NCI-H1105 treated with DMSO at 0.1 percent for 48 hours (cell line): ENCODE results near the gene SNCA.

Experiments used
- DNase-seq: peaks from one replicate; lab custom pipeline; 2025; lab: John Stamatoyannopoulos, UW

The SNCA gene

GRCh38 chr4:89813197-89813596 lies 23.8 kb downstream of the SNCA start:
- DNase-seq, result no peak

DNA sequence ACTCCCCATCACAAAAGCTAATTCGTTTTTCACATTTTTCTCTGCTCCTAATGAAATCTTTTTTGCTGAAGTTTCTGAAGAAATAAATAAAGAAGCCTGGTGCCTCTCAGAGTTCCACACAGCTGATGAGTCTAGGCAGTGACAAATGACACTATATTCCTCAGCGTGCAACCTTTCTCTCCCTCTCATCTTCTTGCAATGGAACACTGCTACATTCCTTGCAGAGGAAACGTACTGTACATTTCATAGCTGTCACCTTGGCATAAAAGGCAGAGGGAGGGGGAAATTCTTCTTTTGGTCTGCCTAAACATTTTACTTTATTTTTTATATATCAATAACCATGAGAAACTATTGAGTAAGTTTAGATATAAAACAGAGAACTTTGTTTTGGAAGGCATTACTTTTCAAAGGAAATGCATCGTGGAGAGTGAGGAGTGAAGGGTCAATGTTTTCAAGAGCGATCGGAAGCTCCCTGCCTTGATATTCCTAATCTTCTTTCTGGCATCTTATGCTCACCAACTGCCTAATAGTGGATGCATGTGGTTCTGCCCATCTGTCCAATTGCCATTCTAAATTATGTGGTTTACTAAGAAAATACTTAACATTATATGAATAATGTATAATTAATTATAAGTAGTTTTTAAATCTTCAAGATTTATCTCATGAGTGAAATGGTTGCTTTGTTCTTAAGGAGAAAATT lies 29.4 kb downstream of the SNCA start:
- DNase-seq, result no peak

DNA sequence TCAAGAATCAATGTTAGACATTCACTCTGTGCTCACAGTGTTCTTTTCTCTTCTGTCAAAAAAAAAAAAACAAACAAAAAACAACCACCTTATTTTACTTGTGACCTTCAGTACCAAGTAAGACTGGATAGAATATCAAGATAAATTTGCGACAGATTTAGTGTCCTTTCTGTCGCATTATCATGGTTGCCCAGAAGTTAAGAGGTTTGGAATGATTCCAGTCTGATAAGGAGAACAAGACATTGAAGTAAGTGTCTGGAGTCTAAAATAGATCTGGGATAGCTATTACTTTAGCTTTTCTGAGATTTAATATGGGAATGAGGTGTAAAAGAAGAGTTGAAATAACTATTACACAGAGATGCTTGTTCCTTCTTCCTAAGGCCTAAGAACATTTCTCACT lies 31.7 kb downstream of the SNCA start:
- DNase-seq, result no peak

DNA sequence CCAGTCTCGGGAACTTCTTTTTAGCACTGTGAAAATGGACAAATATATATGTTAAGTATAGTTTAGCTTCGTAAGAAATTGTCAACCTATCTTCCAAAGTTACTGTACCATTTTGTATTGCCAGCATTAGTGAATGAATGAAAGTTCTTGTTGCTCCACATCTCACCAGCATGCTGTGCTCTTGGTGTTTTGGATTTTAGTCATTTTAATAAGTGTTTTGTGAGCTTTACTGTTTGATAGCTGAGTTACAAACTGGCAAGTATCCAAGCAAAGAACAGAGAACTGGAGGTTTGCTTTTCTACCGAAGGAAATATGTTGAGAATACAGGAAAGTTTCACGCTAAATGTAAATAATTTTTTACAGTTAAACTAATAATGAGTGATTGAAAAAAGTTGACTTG lies 33.0 kb downstream of the SNCA start:
- no peak for DNase-seq

- DNase-seq, result no peak
Measured at GRCh38 chr4:89803036-89803435, 33.9 kb downstream of the SNCA start.

GRCh38 chr4:89800527-89801103 lies 36.3 kb downstream of the SNCA start:
- no peak for DNase-seq

DNA sequence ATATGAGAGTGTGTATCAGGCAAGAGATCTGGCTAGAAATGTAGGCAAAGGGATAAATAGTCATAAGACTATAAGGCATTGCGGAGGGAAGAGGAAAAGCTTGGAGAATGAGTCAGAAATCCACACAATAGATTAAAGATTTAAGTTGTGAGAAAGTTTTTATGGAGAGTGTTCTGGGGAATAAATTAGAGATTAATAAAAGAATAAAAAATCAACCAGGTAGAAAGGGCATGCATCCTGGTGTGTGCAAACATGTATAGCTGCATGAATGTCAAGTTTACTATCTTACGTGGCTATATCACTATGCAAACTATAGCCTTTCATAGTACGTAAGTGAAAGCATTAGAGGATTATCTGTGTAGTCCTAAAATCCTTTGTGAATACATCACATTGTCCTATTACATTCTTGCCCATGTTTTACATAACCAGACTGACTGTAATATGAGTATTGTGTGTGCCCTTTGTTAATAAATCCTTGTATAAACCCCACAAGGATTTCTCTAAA lies 36.9 kb downstream of the SNCA start:
- no peak for DNase-seq

DNA sequence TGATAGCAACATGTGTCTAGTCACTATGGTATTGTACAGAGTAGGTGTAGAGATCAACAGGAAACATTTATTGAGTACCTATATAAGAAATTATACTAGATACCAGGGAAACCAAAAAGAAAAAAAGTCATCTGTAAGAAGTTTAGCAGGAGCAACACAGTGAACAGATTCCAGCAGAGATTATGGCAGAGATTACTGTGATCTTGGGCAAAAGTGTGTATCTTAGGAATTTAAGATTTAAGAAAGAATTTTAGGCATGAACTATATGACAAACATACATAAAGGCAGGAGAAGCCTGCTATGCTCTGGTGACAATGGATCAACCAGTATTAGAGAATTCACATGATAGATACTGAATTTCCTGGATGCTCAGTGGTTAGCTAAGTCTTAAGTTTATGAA lies 37.9 kb downstream of the SNCA start:
- DNase-seq, result no peak

DNA sequence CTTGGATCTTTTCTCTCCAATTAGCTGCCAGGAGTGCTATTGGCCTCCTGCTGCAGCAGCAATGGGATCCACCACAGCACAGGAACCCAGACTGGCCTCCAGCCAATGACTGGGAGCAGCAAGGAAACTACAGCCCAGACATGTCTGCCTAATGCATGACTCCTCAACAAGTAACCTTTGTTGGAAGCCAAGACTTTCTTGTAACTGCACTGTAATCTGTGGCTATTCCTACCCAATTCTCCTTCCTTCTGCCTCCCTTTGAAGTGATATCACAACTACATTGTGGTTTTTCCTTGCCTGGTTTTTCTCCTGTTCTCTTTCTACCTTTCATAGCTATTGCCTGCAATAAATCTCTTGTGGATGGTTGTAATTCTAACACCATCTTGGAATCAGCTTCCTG lies 39.8 kb downstream of the SNCA start:
- DNase-seq, result no peak

GRCh38 chr4:89788206-89789072 lies 48.5 kb downstream of the SNCA start:
- DNase-seq, result no peak

DNA sequence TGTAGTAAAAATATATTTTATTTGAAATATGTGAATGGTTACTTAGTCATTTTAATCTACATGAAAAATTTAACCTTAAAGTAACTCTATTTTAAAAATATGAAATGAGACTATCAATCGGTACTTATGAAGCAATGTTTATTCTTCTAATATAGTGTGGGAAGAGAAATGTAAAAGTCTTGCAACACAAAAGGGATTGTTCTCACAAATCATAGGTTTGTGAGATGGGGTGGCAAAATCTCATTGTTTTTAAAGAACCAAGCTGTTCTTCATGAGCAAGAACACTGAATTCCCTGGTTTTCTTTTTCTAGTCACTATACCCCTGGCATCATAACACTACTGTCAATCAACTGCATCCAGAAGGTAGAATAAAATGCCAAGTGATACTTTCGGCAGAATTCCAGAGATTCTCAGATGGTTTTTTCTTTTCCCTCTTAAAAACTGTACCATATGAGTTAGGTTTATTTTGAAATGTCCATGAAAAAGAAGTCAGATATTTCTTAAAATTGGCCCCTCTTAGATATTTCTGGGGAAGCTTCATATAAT lies 52.2 kb downstream of the SNCA start:
- no peak for DNase-seq

DNA sequence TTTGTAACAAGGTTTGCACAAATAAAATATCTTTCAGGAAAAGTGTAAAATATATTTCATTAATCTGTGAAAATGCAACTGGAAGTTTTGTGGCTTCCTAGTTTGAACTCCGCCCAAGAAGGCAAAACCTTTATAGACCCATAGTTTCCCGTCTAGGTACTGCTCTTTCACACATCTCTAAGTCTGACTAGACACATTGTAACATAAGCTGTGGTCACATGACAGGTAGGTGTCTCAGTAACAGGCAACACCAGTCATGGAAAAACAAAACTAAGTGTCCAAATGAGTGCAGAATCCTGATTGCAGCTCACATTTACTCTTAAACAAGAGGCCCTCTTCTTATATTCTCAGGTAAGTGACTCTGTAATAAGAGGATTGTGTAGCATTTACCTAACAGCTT lies 55.6 kb downstream of the SNCA start:
- DNase-seq, result no peak

GRCh38 chr4:89773805-89774204 lies 63.2 kb downstream of the SNCA start:
- no peak for DNase-seq

DNA sequence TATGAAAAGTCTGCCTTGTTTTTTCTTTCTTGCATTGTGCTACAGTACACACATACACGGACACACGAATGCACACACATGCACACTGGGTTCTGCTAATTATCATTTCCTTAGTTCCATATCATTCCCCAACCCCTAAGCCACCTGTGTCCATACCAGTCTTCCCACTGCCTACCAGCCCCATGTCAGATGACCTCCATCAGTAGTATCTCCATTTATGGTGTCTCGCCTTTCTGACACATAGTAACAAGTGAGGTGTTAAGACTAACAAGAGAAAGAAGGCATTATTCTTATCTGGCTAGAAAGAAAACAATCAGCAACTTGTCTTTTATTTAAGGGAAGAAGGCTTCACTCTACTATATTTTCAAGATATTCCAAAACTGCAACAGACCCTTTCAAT lies 67.1 kb downstream of the SNCA start:
- DNase-seq, result no peak

- no peak for DNase-seq
Measured at GRCh38 chr4:89767924-89768323, 69.0 kb downstream of the SNCA start.

DNA sequence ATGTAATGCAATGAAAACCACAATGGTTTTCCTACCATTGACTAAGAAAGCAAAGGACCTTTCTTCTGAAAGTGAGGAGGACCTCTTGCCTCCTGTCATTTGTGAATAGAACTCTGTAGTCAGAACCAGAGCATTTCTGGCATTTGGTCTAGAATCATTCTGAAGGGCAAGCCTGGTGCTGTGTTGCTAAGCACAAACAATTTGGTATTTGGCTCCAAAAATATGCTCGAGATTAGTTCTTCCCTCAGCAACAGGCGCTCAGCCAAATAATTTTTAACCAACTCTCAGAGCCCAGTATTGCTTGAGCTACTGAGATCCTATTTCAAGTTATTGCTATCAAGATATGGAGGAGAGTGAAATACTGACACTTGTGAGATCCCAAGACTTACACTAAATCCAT lies 71.0 kb downstream of the SNCA start:
- DNase-seq, result peak; percentile 31

GRCh38 chr4:89765528-89765927 lies 71.4 kb downstream of the SNCA start:
- no peak for DNase-seq

GRCh38 chr4:89762311-89762710 lies 74.7 kb downstream of the SNCA start:
- DNase-seq, result no peak

- DNase-seq, result no peak
Measured at GRCh38 chr4:89759426-89759825, 77.5 kb downstream of the SNCA start.

DNA sequence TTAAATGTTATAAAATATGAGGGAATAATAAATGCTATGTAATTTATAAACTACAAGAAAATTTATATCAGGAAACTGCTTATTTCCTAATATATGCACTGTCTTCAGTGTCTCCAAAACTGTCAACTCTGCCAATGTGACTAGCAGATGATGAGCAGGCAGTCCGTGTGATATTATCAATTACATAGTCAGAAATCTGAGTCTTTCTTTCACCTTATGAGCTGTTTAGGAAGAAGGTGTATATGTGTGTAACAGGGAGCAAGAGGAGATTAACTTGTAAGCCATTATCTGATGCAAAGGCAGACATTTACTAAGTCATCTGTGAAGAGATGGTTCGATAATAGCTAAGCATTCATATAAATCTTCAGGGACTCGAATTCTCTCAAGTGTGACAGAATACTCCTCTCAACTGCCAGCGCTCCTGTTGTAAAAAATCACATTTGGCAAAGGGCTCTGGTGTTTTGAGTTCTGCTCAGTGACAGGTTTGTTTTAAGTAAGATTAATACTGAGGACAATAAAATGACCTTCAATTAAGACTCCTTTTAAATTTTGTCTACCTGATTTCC lies 79.7 kb downstream of the SNCA start:
- peak; percentile 55 for DNase-seq

DNA sequence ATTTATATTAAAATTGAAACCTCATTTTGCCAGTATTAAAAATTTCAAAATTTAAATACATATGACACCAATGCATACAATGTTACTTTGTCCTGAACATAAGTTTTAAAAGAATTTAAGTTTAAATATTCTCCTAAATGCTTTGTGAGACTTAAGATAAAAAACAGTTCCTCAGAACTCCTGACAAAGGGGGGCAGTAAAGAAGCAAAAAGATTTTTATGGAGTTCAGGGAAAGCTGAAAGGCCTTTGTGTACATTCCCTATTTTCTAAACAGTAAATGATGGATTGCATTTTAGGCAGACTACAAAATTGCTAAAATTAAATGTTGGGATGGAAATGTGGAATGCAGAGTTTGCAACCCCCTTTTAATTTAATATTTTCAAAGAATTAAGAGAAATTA lies 81.7 kb downstream of the SNCA start:
- DNase-seq, result no peak

GRCh38 chr4:89754531-89754930 lies 82.4 kb downstream of the SNCA start:
- DNase-seq, result no peak
